ENCODE results near the gene HIKESHI.

GRCh38 chr11:86303257-86303656 is 1.2 kb downstream of the HIKESHI start:
- TF ChIP-seq CTCF (IDR thresholded peaks at IDR 0.05) (no peak), POLR2A (IDR thresholded peaks at IDR 0.05) (no peak)
